CD4-positive, alpha-beta T cell treated with Interleukin-4 for 1 hour (primary cell): ENCODE data around the gene FGF8.
"Not testable (repeated sequence)": the region's sequence is repeated elsewhere in the genome, so short reads cannot be mapped to it uniquely, and the experiment has no call there.

Experiments used
- DNase-seq, 2 donors: peaks; one replicate each; pipeline ENCODE4 v3.0.0-alpha.2; 2020 to 2022

Gene FGF8

GRCh38 chr10:101775273-101776160, at the start of gene FGF8:
FGF8 (minus strand) TSS chr10:101776114; CDS start chr10:101775900, 214 bp downstream.
- no peak for DNase-seq

DNA sequence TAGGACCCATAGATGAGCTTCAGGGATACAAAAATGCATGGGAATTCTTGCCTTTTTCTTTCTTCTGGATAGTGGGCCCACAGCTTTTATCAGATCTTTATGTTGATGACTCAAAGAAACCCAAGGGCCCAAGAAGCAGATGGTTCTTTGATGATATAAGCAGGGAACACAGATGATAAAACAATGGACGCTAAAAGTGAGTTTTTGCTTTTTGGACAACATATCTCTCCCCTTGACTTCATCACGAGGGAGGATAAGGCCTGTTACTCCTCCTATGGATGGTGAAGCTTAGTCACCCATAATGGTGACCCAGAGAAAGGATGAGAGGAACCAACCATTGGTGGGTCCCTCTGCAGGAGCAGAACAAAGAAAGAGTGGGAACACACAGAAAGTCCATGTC, 48.8 kb upstream of the FGF8 start:
- no peak for DNase-seq

DNA sequence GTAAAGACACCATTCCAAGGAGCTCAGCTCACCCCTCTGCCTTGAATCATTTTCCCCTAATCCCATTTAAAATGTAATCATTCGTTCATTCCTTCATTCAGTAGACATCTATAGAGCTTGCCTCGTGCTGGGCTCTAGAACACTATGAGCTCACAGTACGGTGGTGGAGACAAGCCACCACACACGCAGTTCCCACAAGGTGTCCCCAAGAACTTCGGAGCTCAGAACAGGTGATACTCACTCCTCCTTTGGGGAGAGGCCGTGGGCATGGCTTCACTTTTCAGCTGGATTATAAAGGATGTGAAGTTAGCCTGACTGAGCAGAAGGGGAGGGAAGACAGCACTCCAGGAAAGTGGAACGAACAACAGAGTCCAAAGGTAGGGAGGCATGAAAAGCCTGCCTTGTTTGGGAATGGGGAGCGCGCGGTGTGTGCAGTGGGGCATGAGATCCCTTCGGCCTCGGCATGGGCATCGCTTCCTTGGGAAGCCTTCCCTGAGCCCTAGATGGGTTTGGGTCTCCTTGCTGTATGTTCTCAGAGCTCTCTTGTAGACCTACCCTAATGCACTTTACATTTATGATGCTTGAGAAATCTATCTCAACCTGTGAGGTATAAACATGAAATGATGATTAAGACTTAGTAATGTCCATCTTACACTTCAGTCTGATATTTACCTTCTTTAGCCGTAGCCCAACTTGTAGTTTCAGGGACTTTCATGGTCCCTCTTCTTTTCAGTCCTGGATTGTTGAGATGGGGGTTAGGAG, 43.1 kb upstream of the FGF8 start:
- DNase-seq: no peak

DNA sequence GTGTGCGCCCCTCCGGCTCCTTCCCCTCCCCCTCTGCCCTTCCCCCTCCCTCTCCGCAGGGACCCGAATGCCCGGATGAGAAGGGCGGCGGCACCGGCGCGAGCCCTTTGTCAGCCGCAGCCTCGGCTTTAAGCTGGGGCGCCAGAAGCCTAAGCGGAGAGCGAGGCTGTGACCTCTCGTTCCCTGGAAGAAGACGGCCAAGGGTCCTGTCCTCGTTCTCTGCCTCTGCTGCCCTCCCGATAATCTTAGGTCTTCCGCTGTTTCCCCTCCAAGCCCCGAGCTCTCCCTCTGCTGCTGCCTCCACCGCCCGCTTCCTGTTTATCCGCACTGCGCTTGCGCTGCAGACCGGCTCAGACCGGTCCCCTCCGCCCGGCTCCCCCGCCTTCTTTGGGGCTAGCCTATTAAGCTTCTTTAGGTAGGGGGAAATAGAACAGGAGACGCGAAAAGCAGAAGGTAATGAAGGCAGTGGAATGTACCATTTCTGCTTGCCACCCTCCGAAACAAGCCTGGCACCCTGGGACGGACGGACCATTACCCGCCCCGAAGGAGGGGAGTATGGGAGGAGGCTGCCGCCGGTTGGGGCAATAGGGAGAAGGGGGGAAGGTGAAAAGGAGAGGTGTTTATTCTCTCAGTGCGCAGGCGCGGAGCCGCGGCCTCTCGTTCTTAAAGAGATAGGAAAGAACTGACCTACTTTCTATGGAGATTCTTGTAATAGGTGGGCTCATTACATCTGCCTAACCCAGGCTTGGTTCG, 42.4 kb upstream of the FGF8 start, which contains the start of gene OGA:
OGA (minus strand) TSS at position 326 of the 753 bp plus-strand sequence. CDS start 422 bp downstream, outside the sequence.
- peak; percentile 100 for DNase-seq

DNA sequence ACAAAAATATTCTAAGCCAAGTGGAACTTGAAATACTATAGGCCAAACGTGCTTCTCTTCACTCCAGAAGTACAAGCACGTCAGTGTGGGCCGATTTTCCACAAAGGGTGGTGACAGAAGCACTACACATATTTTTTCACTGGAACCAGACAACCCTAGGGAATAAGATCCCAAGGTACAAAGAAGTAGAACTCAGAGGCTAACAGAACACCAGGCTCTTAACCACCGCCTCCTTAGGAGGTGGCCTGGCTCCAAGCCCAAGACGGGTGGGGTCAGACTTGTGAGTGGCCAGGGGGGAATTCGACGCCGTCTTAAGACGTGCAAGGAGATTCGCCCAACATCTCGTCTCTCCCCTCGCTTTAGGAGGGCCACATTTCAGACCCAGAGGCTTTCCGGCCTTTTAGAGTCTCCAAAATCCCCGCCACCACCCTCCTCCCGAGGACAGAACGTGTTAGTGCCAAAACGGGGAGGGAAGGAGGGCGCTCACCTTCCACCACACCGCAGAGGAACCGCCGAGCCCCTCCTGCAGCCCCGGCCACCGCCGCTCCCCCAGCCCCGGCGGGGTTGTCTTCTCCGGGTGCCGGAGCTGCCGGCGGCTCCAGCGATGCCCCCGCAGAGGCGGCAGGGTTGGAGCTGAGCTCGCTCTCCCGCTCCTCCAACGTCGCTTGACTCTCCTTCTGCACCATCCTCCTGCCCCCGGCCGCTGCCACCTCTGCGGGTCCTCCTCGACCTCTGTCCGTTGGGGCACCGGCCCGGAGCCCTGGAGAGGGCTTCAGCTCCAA, 41.6 kb upstream of the FGF8 start:
- peak in 1 of 2 donors; percentile 43 for DNase-seq

GRCh38 chr10:101816913-101817336, 41.0 kb upstream of the FGF8 start:
- DNase-seq: no peak

DNA sequence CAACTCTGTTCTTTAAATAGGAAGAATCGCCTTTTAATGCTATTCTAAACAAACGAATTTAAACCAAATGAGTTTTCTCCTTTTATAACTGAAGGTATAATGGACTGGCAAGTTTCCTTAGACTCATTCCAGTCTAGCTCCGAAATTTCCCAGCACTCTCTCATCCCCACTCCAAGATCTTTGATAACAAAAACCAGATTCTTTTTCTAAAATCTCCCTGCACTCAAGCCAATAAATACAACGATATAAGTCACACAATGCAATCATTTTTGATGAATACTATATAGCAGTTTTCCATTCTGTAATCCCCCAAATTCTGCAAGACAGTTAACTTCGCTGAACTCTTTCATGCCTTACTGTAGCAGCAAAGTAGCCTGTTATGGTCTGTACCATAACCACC, 40.5 kb upstream of the FGF8 start:
- DNase-seq: no peak

DNA sequence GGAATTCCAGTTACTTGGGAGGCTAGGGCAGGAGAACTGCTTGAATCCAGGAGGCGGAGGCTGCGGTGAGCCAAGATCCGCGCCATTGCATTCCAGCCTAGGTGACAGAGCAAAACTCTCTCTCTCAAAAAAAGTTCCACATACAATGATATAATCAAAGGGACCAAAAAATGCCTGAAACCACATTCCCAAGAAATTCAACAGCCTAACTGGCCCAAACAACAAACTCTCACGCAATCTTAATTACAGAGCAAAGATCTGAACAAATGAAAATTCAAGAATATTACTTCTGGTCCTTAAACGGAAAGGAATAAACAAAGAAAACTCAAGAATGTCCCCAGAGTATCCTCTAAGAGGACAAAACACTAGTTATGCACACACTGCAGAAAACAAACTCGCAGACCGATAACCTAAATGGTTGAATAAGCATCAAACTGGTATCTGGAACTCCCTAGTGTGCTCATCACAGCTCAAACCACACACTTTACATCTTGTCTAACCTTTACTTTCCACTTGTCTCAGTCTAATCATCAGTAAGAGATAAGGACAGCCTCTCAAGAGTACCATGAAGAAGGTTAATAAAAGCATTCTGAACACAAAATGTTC, 38.7 kb upstream of the FGF8 start:
- no peak for DNase-seq

- no peak for DNase-seq
These were observed 36.7 kb upstream of the FGF8 start for GRCh38 chr10:101812606-101813005.

GRCh38 chr10:101807158-101807557, 31.2 kb upstream of the FGF8 start:
- no peak for DNase-seq

GRCh38 chr10:101803511-101803910, 27.6 kb upstream of the FGF8 start:
- DNase-seq: no peak

DNA sequence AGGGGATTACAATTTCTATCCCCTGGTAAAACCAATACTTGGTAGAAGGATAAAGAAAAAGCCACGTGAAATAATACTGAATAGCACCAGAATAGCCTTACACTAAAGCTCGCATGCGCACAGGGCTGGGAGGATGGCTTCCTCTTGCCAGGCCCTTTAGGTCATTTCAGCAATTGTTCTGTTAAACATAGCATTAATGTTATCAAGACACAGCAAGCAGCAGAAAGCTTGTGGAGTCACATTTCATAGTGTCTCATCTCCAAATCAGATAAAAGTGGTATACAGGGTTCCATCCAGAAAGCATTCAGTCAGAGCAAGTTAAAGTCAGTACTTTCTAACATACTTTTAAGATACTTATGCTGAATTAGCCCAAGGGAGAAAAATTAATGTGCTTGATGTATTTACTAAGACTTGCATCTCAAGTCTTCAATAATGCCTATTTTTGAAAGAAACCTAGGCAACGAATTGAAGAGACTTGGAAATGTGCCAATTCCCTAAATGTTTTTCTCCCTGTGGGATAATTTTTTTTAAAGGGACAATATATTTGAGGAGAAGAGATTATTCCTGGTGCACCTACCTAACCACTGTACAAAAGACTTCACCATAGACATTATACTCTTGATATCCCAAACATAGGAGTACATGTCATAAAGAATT, 21.6 kb upstream of the FGF8 start:
- no peak for DNase-seq

GRCh38 chr10:101793526-101793925, 17.6 kb upstream of the FGF8 start:
- DNase-seq: no peak

DNA sequence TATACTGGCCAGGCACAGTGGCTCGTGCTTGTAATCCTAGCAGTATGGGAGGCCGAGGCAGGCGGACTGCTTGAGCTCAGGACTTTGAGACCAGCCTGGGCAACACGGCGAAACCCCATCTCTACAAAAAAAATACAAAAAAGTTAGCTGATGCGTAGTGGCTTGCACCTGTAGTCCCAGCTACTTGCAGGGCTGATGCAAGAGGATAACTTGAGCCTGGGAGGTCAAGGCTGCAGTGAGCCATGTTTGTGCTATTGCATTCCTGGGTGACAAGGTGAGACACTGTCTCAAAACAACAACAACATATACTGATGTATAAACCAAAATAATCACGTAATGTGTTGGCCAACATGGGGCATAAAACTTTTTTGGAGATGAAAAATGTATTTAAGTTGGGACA, 13.8 kb upstream of the FGF8 start:
- DNase-seq: no peak

GRCh38 chr10:101789231-101789630, 13.3 kb upstream of the FGF8 start:
- DNase-seq: not testable (repeated sequence)

- DNase-seq: no peak
These were observed 9.9 kb upstream of the FGF8 start for GRCh38 chr10:101785801-101786200.

DNA sequence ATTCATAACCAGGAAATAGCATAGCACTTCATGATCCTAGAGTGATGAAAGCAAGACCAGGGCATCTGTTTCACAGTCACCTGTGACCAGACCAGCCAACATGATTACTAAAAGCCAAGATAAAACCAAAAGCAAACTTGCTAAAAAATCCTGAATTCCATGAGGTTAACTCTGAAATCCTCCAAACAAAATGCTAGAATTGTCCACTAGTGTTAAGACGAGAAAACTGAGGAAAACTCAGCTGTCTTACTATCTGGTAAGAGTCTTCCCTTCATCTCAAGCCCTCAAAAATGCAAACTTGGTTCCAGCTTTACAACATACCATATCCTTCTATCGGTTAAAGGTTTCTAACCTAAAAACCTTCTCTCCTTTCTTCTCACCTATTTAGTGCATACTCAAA, 8.6 kb upstream of the FGF8 start:
- no peak for DNase-seq

GRCh38 chr10:101783736-101784118, 7.8 kb upstream of the FGF8 start:
- DNase-seq: no peak

DNA sequence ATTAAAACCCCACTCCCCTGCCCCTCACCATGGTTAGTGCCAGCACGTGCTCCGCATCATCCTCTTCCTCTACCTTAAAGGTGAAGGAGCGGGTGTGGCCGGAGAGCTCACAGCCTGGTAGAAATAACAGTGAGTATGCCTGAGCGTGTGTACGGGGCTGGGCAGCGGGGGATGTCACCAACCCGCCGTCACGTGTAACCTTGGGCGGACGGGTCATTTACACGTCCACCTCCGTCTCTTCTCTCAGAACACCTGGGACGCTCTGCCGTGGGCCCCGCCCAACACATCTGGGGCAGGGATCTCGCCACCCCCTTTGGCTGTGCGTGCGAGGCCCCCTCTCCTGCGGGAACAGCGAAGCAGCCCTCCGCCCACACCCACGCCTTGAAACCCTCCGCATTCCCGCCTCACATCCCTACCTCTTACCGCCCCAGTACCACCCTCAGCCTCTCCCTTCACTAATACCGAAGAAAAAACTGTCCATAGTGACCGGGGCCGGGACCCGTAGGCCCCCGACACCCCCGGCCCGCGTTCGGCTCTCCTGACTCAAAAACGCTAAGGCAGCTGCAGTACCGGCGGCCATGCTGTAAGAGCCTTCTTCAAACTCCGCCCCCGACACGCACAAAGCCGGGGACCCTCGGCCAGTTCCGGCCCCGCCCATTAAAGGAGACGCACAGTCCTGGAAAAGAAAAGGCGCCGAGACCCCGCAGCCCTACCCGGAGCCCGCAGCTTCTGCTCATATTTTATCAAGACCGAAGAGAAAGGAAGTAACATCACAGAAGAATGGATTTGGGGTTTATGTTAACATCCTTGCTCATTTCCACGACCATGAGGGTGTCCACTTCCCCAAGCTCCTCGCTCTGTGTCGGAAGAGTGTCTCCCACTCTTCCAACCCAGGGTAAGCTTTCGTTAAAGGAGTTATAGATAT, 7.2 kb upstream of the FGF8 start, which contains the start of gene NPM3:
NPM3 (minus strand) TSS at position 636 of the 925 bp plus-strand sequence; CDS start at position 580, 56 bp downstream.
- DNase-seq: peak; percentile 79 to 80
